Measurements from ENCODE around the gene TTC21B.

DNA sequence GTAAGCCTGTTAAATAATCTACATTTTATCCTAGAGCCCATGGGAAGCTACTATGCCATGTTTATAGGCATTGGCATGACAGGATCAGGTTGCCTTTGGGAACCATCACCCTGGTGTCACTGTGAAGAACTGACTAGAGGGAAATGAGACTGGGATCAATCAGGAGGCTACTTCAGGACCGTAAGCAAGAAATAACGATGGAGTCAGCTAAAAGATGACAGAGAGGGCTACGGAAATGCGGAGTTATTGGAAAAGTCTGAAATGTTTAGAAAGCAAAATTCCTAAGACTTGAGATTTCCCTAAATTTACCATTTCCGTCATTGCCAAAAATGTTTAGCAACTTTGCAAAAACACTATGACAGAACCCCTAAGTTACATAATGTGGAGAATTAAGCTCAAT is 50.2 kb downstream of the TTC21B start:
- TF ChIP-seq, protein P1, sequence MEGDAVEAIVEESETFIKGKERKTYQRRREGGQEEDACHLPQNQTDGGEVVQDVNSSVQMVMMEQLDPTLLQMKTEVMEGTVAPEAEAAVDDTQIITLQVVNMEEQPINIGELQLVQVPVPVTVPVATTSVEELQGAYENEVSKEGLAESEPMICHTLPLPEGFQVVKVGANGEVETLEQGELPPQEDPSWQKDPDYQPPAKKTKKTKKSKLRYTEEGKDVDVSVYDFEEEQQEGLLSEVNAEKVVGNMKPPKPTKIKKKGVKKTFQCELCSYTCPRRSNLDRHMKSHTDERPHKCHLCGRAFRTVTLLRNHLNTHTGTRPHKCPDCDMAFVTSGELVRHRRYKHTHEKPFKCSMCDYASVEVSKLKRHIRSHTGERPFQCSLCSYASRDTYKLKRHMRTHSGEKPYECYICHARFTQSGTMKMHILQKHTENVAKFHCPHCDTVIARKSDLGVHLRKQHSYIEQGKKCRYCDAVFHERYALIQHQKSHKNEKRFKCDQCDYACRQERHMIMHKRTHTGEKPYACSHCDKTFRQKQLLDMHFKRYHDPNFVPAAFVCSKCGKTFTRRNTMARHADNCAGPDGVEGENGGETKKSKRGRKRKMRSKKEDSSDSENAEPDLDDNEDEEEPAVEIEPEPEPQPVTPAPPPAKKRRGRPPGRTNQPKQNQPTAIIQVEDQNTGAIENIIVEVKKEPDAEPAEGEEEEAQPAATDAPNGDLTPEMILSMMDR (IDR thresholded peaks at IDR 0.05; ENCODE audit: poor library complexity) = no peak
- TF ChIP-seq EZH2 (IDR thresholded peaks at IDR 0.05; ENCODE audit: borderline replicate concordance) (no peak), EZH2phosphoT487 (IDR thresholded peaks at IDR 0.05; ENCODE audit: low read depth, severe bottlenecking, unreplicated experiment) (no peak)
